ENCODE results near the gene PRKAR2B.

Gene PRKAR2B

DNA sequence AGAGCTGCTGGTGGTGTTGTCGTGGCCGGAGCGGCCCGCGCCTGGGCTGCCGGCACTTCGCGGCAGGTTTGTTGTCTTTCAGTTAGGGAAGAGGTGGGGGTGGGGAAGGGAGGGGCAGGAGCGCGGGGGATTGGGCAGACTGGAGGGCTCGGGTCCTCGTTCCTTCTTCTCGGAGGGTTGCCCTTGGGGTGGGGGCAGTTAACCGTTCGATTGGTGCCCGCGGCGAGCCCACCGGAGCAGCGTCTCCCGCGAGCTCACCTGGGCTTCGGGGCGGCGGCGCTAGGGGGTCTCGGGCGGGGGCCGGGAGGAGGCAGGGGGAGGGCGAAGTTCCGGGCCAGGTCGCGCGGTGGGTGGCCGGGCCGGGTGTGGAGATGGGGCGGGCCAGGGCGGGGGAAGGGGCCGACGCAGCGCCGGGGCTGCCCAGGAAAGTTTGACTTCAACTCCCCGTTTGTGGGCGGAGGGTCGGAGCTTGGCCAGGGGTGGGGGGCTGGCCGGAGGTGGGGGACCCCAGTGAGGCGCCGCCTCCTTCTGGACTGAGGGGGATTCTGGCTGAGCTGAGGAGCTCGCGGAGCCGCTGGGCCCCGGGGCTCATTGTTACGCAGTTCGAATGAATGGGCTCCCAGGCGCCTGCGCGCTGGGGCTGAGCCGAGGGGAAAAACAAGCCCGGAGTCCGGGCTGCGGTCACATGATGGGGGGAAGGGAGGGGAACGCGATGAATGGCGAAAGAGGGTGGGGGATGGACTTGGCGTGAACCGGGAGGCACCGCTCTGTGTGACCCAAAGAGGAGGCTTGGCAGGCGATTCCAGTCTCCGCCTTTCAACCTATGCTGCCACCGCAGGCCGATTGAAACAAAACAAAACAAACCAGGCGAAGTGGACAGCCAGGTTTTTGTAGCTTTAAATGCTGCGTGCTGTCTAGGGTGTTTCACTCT is 124.9 kb downstream of the PRKAR2B start:
- no peak for TF ChIP-seq ZNF274 (IDR thresholded peaks at IDR 0.05; ENCODE audit: low read depth, low read length)
- H3K4me3 ChIP-seq (ENCODE audit: low read length) = peak overlapping the region; percentile 63

DNA sequence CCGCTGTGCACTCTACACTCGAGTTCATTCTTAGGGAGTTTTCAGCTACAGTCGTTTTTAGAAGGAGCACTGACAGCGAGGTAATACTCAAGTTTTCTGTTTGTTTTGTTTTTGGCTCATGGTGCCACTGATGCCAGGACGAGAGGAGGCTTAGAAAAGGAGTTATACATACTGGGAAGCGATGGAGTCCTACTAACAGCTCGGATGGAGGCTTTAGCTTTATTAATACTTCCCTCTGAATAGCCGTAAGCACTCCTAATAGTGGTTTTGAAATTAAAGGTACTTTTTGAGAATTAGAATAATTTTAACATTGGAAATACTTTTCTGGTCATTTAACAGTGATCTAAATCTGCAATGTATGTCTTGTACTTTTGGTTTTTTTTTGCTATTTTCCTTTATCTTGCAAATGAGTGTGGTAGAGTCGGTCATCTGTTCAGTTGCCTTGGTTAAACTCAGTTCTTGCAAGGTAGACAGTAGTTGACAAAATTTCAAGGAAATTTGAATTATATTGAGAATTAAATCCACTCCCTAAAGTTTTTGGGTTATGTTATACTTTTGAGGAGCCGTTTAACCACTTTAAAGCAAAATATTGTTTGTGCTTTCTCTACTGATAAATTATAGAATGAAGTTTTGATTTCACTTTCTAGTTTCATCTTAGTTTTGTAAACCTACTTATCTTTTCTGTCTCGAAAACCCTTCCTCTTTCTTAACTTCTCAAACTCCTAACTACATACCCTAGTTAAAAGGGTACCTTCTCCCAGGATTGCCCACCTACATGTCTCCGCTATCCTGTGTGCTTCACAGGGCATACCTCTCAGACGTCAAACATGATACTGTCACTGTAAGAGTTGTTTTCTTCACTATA is 125.8 kb downstream of the PRKAR2B start:
- peak overlapping the region; percentile 63 for H3K4me3 ChIP-seq (ENCODE audit: low read length)
- TF ChIP-seq ZNF274 (IDR thresholded peaks at IDR 0.05; ENCODE audit: low read depth, low read length) = no peak

DNA sequence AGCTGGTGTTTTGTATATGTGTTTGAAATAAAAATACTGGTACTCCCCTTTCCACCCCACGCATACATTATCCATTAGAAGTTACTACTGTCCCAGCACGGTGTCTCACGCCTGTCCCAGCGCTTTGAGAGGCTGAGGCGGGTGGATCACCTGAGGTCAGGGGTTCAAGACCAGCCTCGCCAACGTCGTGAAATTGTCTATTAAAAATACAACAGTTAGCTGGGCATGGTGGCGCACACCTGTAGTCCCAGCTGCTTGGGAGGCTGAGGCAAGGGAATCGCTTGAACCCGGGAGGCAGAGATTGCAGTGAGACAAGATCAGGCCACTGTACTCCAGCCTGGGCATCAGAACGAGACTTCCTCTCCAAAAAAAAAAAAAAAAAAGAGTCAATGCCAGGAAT is 127.0 kb downstream of the PRKAR2B start:
- H3K4me3 ChIP-seq (ENCODE audit: low read length) = no peak overlapping the region
- TF ChIP-seq ZNF274 (IDR thresholded peaks at IDR 0.05; ENCODE audit: low read depth, low read length) = no peak

- H3K4me3 ChIP-seq (ENCODE audit: low read length) = no peak overlapping the region
- TF ChIP-seq ZNF274 (IDR thresholded peaks at IDR 0.05; ENCODE audit: low read depth, low read length) = no peak
Measured at GRCh38 chr7:107172276-107173032, 127.9 kb downstream of the PRKAR2B start.

DNA sequence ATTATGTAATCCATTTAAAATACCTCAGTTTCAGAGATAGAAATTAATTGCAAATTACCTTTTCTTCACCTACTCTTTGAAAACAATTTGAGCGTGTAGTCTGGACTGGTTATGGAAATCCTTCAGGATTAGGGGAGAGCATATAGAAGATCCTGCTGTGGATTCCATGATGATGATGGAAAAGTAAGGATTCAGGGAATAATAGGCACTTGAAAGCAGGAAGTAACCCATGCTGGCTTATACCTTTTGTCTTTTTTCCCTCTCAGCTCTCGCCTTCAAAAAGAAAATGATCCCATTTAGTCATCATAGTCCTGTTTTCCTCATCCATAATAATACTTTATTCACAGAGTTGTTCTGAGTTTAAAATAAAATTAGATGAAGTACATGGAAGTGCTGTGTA is 128.7 kb downstream of the PRKAR2B start:
- no peak overlapping the region for H3K4me3 ChIP-seq (ENCODE audit: low read length)
- no peak for TF ChIP-seq ZNF274 (IDR thresholded peaks at IDR 0.05; ENCODE audit: low read depth, low read length)

DNA sequence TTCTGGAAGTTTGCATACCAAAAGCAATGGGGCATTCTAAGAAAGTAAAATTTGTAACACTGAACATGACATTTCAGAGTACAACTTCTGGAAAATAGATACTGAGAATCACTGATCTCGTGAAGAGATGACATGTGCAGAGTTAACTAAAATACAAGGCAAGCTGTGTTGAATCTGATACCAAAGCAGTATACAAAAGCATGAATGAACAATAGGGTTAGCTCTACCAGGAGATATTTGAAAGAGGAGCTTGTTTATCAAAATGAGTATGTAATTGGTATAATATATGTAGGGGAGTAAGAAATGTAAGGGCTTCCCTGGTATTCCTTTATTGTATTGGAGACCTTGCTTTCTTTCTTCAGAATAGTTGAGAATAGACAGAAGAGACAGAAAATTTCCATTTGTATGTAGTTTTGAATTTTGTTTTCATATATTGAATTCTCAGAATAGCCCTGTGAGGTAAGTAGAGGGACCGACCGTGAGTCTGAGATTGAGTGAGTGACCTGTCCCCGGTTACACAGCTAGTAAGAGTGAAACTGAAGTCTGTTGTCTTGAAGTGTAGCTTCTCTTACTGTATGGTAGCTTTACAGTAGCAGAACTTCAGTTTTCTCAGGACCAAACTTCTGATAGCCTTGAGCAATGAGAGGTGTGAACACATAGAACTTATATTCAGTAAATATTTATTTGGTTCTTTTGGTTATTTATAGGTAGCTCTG is 129.3 kb downstream of the PRKAR2B start:
- TF ChIP-seq ZNF274 (IDR thresholded peaks at IDR 0.05; ENCODE audit: low read depth, low read length) = no peak
- H3K4me3 ChIP-seq (ENCODE audit: low read length) = no peak overlapping the region

- no peak for TF ChIP-seq ZNF274 (IDR thresholded peaks at IDR 0.05; ENCODE audit: low read depth, low read length)
- H3K4me3 ChIP-seq (ENCODE audit: low read length) = no peak overlapping the region
Measured at GRCh38 chr7:107179326-107180164, 135.0 kb downstream of the PRKAR2B start.

DNA sequence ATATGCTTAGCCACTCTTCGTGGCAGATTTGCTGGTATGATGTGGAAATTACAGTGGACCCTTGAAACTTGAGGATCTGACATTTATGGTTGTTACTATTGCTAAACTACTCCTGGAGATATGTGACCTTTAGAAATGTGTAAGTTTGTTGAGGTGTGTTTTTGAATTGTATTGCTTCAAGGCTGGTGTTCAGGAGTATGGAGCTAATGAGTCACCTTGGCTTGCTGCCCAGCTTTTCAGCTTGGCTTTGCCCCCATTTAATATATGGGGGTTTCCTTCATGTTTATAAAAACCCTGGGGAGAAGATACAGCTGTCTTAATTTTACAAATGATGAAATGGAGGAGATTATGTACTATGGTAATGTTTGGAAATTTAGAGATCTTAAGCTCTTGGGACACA is 135.9 kb downstream of the PRKAR2B start:
- no peak overlapping the region for H3K4me3 ChIP-seq (ENCODE audit: low read length)
- TF ChIP-seq ZNF274 (IDR thresholded peaks at IDR 0.05; ENCODE audit: low read depth, low read length) = no peak

DNA sequence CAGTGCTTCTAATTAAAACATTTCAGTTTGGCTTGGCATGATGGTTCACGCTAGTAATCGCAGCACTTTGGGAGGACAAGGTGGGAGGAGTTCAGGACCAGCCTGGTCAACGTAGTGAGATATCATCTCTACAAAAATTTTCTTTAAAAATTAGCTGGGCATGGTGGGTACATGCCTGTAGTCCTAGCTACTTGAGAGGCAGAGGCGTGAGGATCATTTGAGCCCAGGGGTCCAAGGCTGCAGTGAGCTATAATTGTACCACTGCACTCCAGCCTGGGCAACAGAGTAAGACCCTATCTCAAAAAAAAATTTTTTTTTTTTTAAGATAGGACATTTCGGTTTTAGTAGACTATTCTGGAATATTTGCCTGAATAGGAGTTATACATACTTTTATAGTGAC is 136.7 kb downstream of the PRKAR2B start:
- TF ChIP-seq ZNF274 (IDR thresholded peaks at IDR 0.05; ENCODE audit: low read depth, low read length) = no peak
- no peak overlapping the region for H3K4me3 ChIP-seq (ENCODE audit: low read length)

- no peak for TF ChIP-seq ZNF274 (IDR thresholded peaks at IDR 0.05; ENCODE audit: low read depth, low read length)
- H3K4me3 ChIP-seq (ENCODE audit: low read length) = no peak overlapping the region
Measured at GRCh38 chr7:107185716-107186115, 141.2 kb downstream of the PRKAR2B start.

DNA sequence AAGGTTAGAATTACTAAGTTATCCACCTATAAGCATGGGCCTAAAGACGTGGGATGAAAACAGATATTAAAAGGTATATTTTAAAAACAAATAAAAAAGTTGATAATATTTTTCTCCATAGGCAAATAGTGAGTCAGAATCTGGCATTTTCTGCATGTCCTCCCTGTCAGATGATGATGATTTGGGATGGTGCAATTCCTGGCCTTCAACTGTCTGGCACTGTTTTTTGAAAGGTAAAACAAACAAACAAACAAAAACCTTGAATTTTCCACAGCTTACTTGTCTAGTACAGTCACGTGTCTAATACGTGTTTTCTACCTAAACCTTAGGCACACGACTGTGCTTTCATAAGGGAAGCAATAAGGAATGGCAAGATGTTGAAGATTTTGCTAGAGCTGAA is 141.7 kb downstream of the PRKAR2B start:
- no peak overlapping the region for H3K4me3 ChIP-seq (ENCODE audit: low read length)
- no peak for TF ChIP-seq ZNF274 (IDR thresholded peaks at IDR 0.05; ENCODE audit: low read depth, low read length)

DNA sequence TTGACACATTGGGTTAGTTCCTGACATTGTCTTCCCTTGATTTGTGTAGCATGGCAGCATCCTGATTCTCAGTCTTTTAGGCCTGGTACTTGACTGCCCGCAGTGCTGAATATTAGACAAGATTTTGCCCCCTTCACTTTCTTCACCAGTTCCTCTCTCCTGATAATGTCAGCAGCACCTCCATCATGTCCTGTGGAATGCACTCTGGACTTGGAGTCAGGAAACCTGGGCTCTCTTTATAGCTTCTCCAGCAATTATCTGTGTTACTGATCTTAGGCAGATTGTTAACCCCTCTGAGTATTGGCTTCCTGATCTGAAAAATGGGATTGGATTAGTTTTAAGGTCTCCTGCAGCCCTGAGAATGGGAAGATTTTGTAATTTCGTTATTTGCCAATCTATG is 143.3 kb downstream of the PRKAR2B start:
- H3K4me3 ChIP-seq (ENCODE audit: low read length) = no peak overlapping the region
- no peak for TF ChIP-seq ZNF274 (IDR thresholded peaks at IDR 0.05; ENCODE audit: low read depth, low read length)

- no peak overlapping the region for H3K4me3 ChIP-seq (ENCODE audit: low read length)
- TF ChIP-seq ZNF274 (IDR thresholded peaks at IDR 0.05; ENCODE audit: low read depth, low read length) = no peak
Measured at GRCh38 chr7:107190090-107190489, 145.6 kb downstream of the PRKAR2B start.

Measured in GM08714 (cell line).